ENCODE results near the gene SHMT2.

DNA sequence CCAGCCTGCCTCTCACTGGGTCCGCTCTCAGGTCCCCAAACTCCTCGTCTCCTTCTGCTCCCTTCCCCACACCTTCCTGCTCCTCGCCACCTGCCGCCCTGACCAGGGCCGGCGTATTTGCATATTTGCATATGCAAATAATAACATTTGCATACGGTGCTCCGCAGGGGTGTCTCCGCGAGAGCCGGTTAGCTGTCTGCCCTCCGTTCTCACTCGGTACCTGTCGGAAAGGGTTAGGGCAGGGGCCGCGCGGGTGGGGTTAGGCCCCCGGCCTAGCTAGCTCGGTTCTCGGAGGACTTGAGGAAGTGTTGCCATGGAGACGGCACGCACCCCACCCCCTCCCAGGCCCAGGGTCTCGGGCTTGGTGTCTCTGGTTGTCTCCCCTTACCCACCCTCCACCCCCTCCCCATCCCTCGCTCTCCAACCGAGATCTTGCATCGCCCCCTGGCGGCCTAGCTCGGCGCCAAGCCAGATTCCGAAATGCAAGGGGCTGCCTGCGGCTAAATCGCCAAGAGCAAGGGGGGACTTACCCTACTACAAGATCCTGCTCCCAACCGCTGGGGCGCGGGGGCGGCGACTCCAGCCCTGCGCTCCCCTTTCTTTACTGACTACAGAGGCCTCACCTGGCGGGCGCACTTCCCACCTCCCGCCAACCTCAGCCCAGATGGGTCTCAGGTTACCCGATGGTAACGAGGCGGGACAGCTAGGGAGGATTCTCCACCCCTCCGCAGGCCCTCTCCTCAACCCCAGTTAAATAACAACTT is 13.4 kb downstream of the SHMT2 start:
- TF ChIP-seq, protein P1, sequence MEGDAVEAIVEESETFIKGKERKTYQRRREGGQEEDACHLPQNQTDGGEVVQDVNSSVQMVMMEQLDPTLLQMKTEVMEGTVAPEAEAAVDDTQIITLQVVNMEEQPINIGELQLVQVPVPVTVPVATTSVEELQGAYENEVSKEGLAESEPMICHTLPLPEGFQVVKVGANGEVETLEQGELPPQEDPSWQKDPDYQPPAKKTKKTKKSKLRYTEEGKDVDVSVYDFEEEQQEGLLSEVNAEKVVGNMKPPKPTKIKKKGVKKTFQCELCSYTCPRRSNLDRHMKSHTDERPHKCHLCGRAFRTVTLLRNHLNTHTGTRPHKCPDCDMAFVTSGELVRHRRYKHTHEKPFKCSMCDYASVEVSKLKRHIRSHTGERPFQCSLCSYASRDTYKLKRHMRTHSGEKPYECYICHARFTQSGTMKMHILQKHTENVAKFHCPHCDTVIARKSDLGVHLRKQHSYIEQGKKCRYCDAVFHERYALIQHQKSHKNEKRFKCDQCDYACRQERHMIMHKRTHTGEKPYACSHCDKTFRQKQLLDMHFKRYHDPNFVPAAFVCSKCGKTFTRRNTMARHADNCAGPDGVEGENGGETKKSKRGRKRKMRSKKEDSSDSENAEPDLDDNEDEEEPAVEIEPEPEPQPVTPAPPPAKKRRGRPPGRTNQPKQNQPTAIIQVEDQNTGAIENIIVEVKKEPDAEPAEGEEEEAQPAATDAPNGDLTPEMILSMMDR (IDR thresholded peaks at IDR 0.05), result peak in 3 of 4 experiments; percentile 14 to 59 (median 31)
- TF ChIP-seq POLR2A (IDR thresholded peaks at IDR 0.05), result no peak
